ENCODE data around the gene RPS21. TPM values are rescaled to one million over a fixed set of nuclear protein-coding genes. Genes with fewer than 3 reads are reported as not detected.

Gene RPS21
- polyA plus RNA-seq, 1 donor from 2014 or later, result 1,633 TPM

- Histone ChIP-seq H3K4me3 (ENCODE audit: low read length) (no peak overlapping the region), H3K9me2 (ENCODE audit: insufficient read depth, low read length) (no peaks in the 10 kb centered on the region), H3K9me3 (ENCODE audit: low read length) (no peaks in the 10 kb centered on the region), H3K4me2 (ENCODE audit: low read length) (no peak overlapping the region), H4K20me1 (ENCODE audit: insufficient read depth) (no peaks in the 10 kb centered on the region), H3K27ac (ENCODE audit: low read length) (no peak overlapping the region), H3K9ac (ENCODE audit: low read length) (no peak overlapping the region), H3K27me3 (ENCODE audit: insufficient read depth, low read depth, low read length) (no peaks in the 10 kb centered on the region), H3F3A (ENCODE audit: insufficient read depth, low read length, poor library complexity, severe bottlenecking) (no peaks in the 10 kb centered on the region), H2AFZ (ENCODE audit: low read depth, low read length) (no peak overlapping the region), H3K36me3 (ENCODE audit: insufficient read depth, low read length) (no peaks in the 10 kb centered on the region), H3K79me2 (replicated peaks; ENCODE audit: insufficient read depth, low read length) (no peaks in the 10 kb centered on the region)
- TF ChIP-seq SMC3 (conservative IDR thresholded peaks at IDR 0.05; ENCODE audit: poor library complexity) (no peak), EP300 (conservative IDR thresholded peaks at IDR 0.05; ENCODE audit: poor library complexity, severe bottlenecking) (no peak), REST (IDR thresholded peaks at IDR 0.05; ENCODE audit: borderline replicate concordance) (no peak), EZH2 (IDR thresholded peaks at IDR 0.05; ENCODE audit: borderline replicate concordance, insufficient read depth, low read length, poor library complexity, severe bottlenecking) (no peak), MXI1 (conservative IDR thresholded peaks at IDR 0.05; ENCODE audit: poor library complexity, severe bottlenecking) (no peak), TAF1 (IDR thresholded peaks at IDR 0.05; ENCODE audit: low read depth) (no peak), RAD21 (conservative IDR thresholded peaks at IDR 0.05) (no peak), POLR2AphosphoS5 (IDR thresholded peaks at IDR 0.05) (no peak), CTCF (IDR thresholded peaks at IDR 0.05; ENCODE audit: poor library complexity, severe bottlenecking) (no peak)
Measured at GRCh38 chr20:62355516-62355877, 31.4 kb upstream of the RPS21 start.

GRCh38 chr20:62355878-62356588 lies 30.9 kb upstream of the RPS21 start:
- Histone ChIP-seq H3K9ac (ENCODE audit: low read length) (no peak overlapping the region), H3K4me2 (ENCODE audit: low read length) (no peak overlapping the region), H3K79me2 (replicated peaks; ENCODE audit: insufficient read depth, low read length) (no peaks in the 10 kb centered on the region), H3K27ac (ENCODE audit: low read length) (no peak overlapping the region), H3K9me3 (ENCODE audit: low read length) (no peaks in the 10 kb centered on the region), H3F3A (ENCODE audit: insufficient read depth, low read length, poor library complexity, severe bottlenecking) (no peaks in the 10 kb centered on the region), H4K20me1 (ENCODE audit: insufficient read depth) (no peaks in the 10 kb centered on the region), H3K9me2 (ENCODE audit: insufficient read depth, low read length) (no peaks in the 10 kb centered on the region), H2AFZ (ENCODE audit: low read depth, low read length) (no peak overlapping the region), H3K36me3 (ENCODE audit: insufficient read depth, low read length) (no peaks in the 10 kb centered on the region), H3K27me3 (ENCODE audit: insufficient read depth, low read depth, low read length) (no peaks in the 10 kb centered on the region), H3K4me3 (ENCODE audit: low read length) (no peak overlapping the region)
- no peak for TF ChIP-seq POLR2AphosphoS5 (IDR thresholded peaks at IDR 0.05)
- no peak for TF ChIP-seq RAD21 (conservative IDR thresholded peaks at IDR 0.05)
- no peak for TF ChIP-seq EP300 (conservative IDR thresholded peaks at IDR 0.05; ENCODE audit: poor library complexity, severe bottlenecking)
- TF ChIP-seq REST (IDR thresholded peaks at IDR 0.05; ENCODE audit: borderline replicate concordance), result no peak
- TF ChIP-seq EZH2 (IDR thresholded peaks at IDR 0.05; ENCODE audit: borderline replicate concordance, insufficient read depth, low read length, poor library complexity, severe bottlenecking), result no peak
- no peak for TF ChIP-seq SMC3 (conservative IDR thresholded peaks at IDR 0.05; ENCODE audit: poor library complexity)
- TF ChIP-seq MXI1 (conservative IDR thresholded peaks at IDR 0.05; ENCODE audit: poor library complexity, severe bottlenecking), result no peak
- TF ChIP-seq TAF1 (IDR thresholded peaks at IDR 0.05; ENCODE audit: low read depth), result no peak
- TF ChIP-seq CTCF (IDR thresholded peaks at IDR 0.05; ENCODE audit: poor library complexity, severe bottlenecking), result no peak

Measured in neural cell (in vitro differentiated cells).